Stimulated activated CD4-positive, alpha-beta T cell treated with anti-CD3 and anti-CD28 coated beads, Interleukin-12 subunit alpha, Interleukin-12 subunit beta, amount 100 ng/mL, for 24 hours (primary cell): Measurements from ENCODE around the gene HSDL1.

ENCODE experiments used
- DNase-seq, 2 experiments: peaks; one replicate each; pipeline ENCODE4 v3.0.0-alpha.2; 2020; ENCODE audit warnings: low read depth in 2 of 2

HSDL1 gene

GRCh38 chr16:84082110-84082509 lies 62.9 kb downstream of the HSDL1 start:
- no peak for DNase-seq

GRCh38 chr16:84081446-84081989 lies 63.5 kb downstream of the HSDL1 start:
- no peak for DNase-seq

DNA sequence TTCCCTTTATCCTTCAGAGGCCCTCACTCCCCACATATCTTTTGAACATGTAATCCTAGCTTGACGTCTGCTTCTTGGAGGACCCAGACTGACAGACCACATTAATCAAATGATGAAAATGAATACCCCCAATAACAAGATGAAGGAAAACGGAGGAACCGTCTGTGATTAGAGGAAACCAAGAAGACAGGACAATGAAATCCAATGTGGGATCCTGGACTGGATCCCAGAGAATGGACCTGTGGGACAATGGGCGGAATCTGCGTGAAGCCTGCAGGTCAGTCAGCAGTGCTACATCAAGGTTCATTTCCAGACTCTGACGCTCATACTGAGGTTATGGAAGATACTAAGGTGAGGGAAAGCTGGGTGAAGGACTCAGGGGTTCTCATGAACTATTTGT lies 64.2 kb downstream of the HSDL1 start:
- no peak for DNase-seq

- DNase-seq = no peak
Observed at GRCh38 chr16:84080378-84080777, 64.6 kb downstream of the HSDL1 start.

- no peak for DNase-seq
Observed at GRCh38 chr16:84079664-84080063, 65.3 kb downstream of the HSDL1 start.

GRCh38 chr16:84075376-84075775 lies 69.6 kb downstream of the HSDL1 start:
- DNase-seq = no peak

DNA sequence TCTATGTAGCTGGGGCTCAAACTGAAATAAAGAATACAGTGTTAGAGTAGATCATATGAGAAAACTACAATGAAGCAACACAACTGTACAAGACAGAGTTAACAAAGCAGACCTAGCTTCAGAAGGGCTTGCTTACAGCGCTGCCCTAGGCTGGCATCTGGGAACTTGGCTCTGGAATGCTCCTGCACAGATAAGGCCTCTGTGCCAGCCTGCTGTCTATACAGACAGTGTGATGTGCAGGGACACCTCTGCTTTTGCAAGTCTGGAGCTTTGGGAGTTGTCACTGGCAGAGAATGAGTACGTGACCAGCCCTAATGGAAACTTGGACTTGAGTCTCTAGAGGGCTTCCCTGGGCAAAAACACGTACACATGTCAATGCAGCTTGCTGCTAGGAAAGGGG lies 70.3 kb downstream of the HSDL1 start:
- no peak for DNase-seq
